WI38 (cell line): Measurements from ENCODE around the gene DAZAP1.

Experiments
- H3K4me3 ChIP-seq: 2 replicates; pipeline ENCODE4 v1.5.1; 2011; ENCODE audit warnings: low read depth, mild to moderate bottlenecking, control low read depth, low read length
- CTCF ChIP-seq: IDR thresholded peaks from 2 replicates; pipeline ENCODE4 v1.5.1; 2012; ENCODE audit warnings: low read depth, mild to moderate bottlenecking, control low read depth, low read length

The DAZAP1 gene

GRCh38 chr19:1482361-1483130, 75.2 kb downstream of the DAZAP1 start:
- no peak for TF ChIP-seq CTCF
- H3K4me3 ChIP-seq = no peak overlapping the region

GRCh38 chr19:1483131-1483978, 76.0 kb downstream of the DAZAP1 start:
- H3K4me3 ChIP-seq = no peak overlapping the region
- TF ChIP-seq CTCF = no peak

GRCh38 chr19:1483979-1484428, 76.6 kb downstream of the DAZAP1 start:
- TF ChIP-seq CTCF = no peak
- no peak overlapping the region for H3K4me3 ChIP-seq
